ENCODE data around the gene AGK. TPM values are rescaled to one million over a fixed set of nuclear protein-coding genes. Genes with fewer than 3 reads are reported as not detected.
A peak's percentile ranks its signal among the peaks of the same experiment; 100 is the strongest.

The AGK gene, protein sequence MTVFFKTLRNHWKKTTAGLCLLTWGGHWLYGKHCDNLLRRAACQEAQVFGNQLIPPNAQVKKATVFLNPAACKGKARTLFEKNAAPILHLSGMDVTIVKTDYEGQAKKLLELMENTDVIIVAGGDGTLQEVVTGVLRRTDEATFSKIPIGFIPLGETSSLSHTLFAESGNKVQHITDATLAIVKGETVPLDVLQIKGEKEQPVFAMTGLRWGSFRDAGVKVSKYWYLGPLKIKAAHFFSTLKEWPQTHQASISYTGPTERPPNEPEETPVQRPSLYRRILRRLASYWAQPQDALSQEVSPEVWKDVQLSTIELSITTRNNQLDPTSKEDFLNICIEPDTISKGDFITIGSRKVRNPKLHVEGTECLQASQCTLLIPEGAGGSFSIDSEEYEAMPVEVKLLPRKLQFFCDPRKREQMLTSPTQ
- total RNA-seq, result 10 to 100 TPM; 30.4 to 40.6 TPM

DNA sequence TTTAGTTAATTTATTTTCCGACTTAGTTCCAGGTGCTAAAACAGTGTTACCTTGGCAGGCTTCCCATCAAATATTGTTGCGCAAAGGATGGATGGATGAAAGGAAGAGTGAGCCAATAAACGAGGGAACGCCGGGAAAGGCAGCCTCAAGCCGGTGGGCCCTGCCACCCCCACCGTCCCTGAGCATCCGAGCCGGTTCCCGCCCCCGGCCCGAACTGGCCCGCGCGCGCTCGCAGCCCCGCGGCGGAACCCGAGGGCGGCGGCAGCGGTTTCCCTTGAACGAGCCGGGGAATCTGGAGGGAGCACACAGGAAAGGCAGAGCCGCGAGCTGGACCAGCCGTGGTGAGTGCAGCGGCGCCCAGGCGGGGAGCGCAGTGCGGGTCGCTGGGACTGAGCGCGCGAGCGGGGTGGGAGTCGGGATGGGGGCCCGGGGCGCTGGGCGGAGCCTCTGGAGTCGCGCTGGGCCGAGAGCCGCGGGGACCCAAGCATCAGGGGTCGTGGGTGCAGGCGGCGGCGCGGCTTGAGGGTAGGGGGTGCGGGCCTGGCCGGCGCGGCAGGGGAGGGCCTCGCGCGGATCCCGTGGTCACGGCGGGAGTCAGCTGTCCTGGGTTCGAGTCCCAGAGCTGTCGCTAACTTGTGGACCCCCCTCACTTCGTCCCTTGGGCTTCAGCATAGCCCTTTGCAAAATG, at the start of gene AGK:
AGK (plus strand) TSS at position 317 of the 688 bp plus-strand sequence. CDS start 4,057 bp downstream, outside the sequence.
- Mint-ChIP-seq H3K9me3 (no peaks in the 10 kb centered on the region), H3K27ac (peak within 1 kb of the TSS; percentile 88 to 90), H3K36me3 (peaks cover 37 to 39% of the 10 kb centered on the region in 2 donors)
- DNase-seq (ENCODE audit: low spot score in 2 of 2) (peak; percentile 64 to 88), ATAC-seq (peak; percentile 91 to 93)

DNA sequence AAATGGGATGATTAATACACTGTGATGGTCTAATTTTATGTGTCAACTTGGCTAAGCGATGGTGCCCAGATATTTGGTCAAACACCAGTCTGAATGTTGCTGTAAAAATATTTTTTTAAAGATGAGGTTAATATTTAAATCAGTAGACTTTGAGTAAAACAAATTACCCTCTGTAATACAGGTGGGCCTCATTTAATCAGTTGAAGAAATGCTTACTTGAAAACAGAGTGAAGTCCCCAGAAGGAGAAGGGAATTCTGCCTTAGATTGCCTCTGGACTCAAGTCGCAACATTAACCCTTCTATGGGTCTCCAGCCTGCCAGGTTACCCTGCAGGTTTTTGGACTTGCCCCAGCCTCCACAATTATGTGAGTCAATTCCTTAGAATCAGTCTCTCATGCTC, 49.8 kb upstream of the AGK start:
- no peak overlapping the region for H3K27ac Mint-ChIP-seq
- H3K9me3 Mint-ChIP-seq, result no peaks in the 10 kb centered on the region
- H3K36me3 Mint-ChIP-seq, result no peaks in the 10 kb centered on the region
- DNase-seq (ENCODE audit: low spot score in 2 of 2), result no peak
- ATAC-seq, result no peak

DNA sequence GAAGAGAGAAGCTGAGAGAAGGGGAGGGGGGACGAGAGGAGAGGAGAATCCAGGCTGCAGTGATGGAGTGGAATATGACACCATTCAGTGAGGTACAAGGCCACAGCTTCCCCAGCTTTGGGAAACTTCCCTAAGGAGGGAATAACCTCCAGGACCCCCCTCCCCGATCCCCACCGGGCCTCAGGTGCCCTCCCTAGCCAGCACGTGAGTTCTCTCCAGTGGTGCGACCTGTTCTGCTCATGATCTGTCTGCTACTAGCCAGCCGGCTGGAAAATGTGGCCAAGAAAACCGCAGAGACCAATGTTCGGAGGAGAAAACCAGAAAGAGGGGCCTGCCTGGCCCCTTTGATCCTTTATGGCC, 39.9 kb upstream of the AGK start:
- no peak for DNase-seq (ENCODE audit: low spot score in 2 of 2)
- Mint-ChIP-seq H3K36me3 (peaks cover 0 to 15% of the 10 kb centered on the region in 2 donors), H3K9me3 (peaks cover 3 to 7% of the 10 kb centered on the region in 2 donors), H3K27ac (no peak overlapping the region)
- no peak for ATAC-seq

DNA sequence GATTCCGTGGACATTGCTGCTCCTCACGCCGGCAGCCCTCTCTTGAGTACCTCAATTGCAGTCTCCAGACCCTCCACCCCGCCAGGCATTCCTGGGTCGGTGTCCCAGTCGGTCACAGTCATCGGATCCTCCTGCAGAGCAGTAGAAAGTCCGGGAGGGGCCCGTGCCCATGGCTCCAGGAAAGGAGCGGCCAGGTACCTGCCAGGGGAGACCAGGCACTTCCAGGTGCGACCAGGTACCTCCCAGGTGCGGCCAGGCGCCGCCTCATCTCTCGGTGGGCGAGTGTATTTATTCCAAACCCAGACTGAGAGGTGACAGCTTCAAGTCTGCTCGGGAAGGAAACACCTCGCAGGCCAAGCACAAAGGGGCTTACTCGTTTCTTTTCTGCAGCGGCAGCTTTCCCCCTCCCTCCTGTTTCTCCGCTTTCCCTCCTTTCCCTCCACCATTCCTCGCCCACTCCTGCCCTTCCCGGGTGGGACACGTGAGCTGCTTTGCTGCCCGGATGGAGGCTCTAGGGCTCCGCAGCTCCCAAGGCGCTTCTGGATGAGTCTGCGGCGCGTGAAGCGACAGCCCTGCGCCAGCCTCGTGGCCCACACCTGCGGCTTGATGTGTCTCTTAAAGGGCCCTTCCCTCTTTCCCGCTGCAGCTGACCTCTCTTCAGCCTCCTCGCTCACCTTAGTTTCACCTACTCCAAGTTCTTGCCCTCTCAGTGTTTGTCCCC, 39.4 kb upstream of the AGK start:
- no peak for ATAC-seq
- no peak for DNase-seq (ENCODE audit: low spot score in 2 of 2)
- H3K9me3 Mint-ChIP-seq, result peaks cover 3 to 7% of the 10 kb centered on the region in 2 donors
- peaks cover 0 to 15% of the 10 kb centered on the region in 2 donors for H3K36me3 Mint-ChIP-seq
- no peak overlapping the region for H3K27ac Mint-ChIP-seq

DNA sequence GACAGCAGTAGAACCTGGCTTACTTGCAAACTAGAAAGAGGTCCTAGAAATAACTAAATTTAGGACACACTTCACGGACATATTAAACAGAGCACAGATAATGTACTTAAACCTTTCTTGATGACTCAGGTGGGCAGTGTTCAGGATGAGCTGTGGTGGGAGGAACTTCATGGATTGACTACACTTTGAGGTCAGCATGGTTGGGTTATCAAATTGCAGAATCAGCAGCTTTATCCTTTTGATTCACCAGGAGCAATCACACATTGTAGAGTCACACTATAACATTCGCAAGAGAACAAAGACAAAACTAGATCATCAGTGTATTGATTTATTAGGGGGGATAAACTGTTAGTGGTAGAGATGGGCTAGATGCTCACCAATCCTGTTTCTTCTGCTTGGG, 38.6 kb upstream of the AGK start:
- DNase-seq (ENCODE audit: low spot score in 2 of 2) (no peak), ATAC-seq (no peak)
- Mint-ChIP-seq H3K9me3 (peaks cover 3 to 7% of the 10 kb centered on the region in 2 donors), H3K27ac (no peak overlapping the region), H3K36me3 (peaks cover 0 to 15% of the 10 kb centered on the region in 2 donors)

DNA sequence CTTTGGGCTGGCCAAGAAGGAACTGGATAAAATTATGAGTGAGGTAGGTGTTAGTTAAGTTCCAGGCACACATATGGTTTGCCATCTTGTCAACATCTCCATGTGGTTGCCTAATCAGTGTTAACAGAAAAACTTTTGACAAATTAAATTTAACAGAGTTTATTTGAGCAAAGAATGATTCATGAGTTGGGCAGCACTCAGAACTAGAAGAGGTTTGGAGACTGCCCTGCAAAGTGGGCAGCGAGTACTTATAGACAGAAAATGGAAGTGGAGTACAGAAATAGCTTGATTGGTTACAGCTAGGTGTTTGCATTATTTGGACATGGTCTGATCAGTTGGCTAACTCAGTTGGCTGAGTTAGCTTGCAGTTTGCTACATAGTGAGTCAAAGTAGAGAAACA, 37.5 kb upstream of the AGK start:
- Mint-ChIP-seq H3K9me3 (peaks cover 3 to 7% of the 10 kb centered on the region in 2 donors), H3K27ac (no peak overlapping the region), H3K36me3 (peaks cover 0 to 13% of the 10 kb centered on the region in 2 donors)
- DNase-seq (ENCODE audit: low spot score in 2 of 2) (no peak), ATAC-seq (no peak)

DNA sequence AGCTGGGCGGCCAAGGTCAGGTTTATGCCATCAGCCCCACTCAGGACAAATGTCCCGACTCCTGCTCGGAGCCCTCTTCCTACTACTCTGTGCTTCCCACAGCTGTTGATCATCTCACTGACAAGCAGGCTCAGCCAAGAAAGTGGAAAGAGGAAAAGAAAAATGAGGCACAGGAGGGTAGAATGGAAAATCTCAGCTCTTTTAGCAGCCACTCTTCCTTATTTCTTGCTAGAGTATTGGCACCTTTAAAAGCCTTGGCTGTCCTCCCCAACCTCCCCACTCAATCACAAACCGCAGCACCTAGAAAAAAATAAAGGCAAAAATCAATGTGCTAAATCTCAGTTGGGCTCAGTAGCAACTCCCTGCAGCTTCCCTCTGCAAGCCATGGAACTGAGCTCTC, 35.3 kb upstream of the AGK start:
- DNase-seq (ENCODE audit: low spot score in 2 of 2), result no peak
- Mint-ChIP-seq H3K36me3 (peaks cover 0 to 5% of the 10 kb centered on the region in 2 donors), H3K27ac (no peak overlapping the region), H3K9me3 (peaks cover 3 to 5% of the 10 kb centered on the region in 2 donors)
- no peak for ATAC-seq

DNA sequence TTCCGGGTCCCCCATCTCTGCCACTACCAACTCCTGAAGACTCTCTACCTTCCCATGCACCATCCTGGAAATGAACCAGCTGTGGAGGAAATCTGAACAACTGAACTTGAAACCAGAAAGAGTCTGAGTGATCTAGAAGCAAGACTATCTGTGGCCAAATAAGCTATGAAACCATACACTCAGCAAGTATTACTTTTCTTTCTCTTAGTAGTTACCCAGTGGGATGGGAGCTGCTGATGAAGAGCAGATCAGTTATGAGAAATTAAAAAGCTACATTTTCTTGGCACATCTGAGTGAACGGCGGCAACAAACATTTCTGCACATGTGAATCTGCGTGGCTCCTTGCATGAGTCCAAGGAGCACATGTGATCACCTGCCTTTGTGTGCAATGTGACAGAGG, 31.6 kb upstream of the AGK start:
- H3K36me3 Mint-ChIP-seq, result no peaks in the 10 kb centered on the region
- H3K9me3 Mint-ChIP-seq, result no peaks in the 10 kb centered on the region
- H3K27ac Mint-ChIP-seq, result no peak overlapping the region
- DNase-seq (ENCODE audit: low spot score in 2 of 2) (no peak), ATAC-seq (peak in 1 of 2 donors; percentile 35)

DNA sequence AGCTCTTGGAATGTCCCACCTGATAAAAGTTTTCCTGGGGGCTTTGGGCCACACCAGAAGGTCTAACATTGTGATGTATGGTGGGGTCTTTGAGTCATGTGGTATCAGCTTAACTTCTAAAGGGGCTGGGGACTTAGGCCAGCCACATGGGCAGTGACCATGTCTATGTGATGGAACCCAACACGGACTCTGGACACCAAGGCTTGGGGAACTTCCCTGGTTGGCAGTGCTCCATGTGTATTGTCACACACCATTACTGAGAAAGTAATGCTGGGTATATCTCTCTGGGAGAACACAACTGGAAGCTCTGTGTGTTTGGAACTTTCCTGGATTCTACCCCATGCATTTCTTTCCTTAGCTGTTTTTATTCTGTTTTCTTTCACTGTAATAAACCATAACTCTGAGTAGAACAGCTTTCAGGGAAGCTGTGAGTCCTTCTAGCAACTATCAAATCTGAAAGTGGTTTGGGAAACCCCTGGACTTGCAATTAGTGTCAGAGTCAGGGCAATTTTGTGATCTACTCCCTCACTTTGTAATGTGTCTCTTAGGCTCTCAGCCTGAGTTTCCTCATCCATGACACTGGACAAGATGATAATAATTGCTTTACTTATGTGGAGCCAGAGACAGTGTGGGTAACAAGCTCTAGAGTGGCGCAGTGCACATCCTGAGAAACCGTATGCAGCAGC, 28.4 kb upstream of the AGK start:
- no peak for DNase-seq (ENCODE audit: low spot score in 2 of 2)
- no peak for ATAC-seq
- Mint-ChIP-seq H3K27ac (no peak overlapping the region), H3K36me3 (no peaks in the 10 kb centered on the region), H3K9me3 (no peaks in the 10 kb centered on the region)

DNA sequence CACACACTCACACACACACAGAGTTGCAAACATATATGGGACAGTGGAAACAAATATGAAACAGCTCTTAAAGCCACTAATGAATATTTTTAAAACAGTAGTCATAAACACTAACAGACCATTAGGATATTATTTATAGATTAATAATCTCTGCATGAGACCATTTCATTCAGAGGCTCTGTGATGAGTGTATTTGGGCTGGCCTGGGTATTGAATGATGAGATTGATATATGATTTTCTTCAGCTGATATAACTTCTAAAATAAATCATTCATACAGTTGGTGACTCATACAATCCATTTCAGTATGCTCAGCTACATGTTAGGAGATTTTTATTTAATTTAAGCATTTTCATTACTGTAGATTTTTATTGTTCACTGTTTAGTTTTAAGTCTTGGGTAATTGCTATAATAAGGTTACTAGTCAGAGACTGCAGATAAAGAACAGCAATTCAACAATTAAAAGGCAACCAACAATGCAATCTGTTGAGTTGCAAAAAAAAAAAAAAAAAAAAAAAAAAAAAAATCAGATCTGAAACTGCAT, 25.2 kb upstream of the AGK start:
- ATAC-seq, result no peak
- no peaks in the 10 kb centered on the region for H3K9me3 Mint-ChIP-seq
- H3K27ac Mint-ChIP-seq, result no peak overlapping the region
- DNase-seq (ENCODE audit: low spot score in 2 of 2), result no peak
- no peaks in the 10 kb centered on the region for H3K36me3 Mint-ChIP-seq

DNA sequence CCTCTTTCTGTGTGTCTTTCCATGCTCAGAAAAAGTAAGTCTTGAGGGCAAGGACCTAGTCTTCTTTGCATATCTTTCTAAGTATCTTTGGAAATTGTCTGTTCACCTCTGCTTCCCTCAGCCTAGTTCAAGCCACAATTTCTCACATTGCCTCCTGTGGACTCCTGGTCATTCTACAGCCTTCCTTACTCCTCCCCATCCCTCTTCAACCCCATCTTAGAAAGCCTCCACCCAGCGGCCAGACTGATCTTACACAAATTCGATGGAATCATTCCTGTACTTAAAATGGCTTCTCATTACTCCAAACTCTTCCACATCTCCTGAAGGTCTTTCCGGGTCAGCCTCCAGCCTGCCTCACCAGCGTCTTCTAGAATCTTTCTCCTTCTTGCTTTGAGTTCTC, 24.1 kb upstream of the AGK start:
- DNase-seq (ENCODE audit: low spot score in 2 of 2), result no peak
- no peaks in the 10 kb centered on the region for H3K9me3 Mint-ChIP-seq
- ATAC-seq, result no peak
- no peaks in the 10 kb centered on the region for H3K36me3 Mint-ChIP-seq
- no peak overlapping the region for H3K27ac Mint-ChIP-seq

DNA sequence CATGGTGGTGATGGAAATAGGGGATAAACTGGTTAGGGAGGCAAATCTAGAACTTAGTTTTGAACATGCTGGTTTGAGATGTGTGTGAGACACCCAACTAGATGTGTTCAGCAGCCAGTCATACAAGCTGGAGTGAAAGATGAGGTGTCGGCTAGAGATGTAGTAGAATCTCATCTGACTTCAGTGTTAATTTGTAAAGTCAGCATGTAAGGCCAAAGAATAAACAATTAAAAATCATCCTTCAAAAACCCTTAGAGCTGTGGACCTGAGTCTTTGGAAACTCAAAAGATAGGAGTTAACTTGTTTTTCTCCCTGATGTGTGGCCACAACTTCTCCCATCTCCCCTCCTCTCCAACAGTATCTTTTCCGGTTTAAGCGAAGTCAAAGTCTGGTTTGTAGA, 22.8 kb upstream of the AGK start:
- Mint-ChIP-seq H3K9me3 (no peaks in the 10 kb centered on the region), H3K27ac (no peak overlapping the region), H3K36me3 (no peaks in the 10 kb centered on the region)
- ATAC-seq, result no peak
- no peak for DNase-seq (ENCODE audit: low spot score in 2 of 2)

DNA sequence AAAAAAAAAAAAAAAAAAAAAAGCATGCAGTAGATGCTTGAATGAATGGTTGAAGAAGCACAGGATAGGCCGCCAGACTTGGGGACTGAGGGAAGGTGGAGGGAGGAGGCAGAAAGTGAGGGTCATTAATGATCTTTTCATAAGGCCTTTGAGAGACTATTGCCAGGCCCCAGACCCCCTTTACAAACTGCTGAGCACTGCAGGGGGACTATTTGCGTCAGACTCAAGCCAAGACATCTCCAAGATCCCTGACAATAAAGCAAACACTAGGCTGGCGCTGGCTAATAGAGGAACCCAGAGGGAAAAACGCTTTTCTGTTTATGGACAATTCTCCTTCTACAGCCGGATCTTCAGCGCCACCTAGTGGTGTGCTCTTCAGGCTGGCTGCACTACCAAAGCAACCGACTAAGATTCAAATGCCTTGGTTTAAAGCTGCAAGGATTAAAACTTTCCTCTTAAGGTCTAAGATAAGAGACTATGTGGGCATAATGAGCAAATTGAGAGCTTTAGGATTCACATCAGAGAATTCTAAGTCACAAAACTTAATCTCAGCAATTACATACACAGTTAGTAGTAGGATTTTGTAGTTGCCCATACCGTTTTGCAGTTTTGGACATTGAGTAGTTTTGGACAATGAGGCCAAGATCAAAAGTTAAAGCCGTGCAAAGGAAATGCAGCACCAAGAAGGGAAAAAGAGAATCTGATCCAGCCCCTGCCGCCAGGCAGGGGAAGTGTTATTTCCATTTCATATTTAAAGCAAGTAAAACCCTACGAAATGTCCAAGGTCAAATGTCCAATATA, 17.9 kb upstream of the AGK start:
- no peaks in the 10 kb centered on the region for H3K36me3 Mint-ChIP-seq
- peak; percentile 63 to 64 for ATAC-seq
- DNase-seq (ENCODE audit: low spot score in 2 of 2), result peak in 1 of 2 donors; percentile 58
- no peak overlapping the region for H3K27ac Mint-ChIP-seq
- H3K9me3 Mint-ChIP-seq, result no peaks in the 10 kb centered on the region

DNA sequence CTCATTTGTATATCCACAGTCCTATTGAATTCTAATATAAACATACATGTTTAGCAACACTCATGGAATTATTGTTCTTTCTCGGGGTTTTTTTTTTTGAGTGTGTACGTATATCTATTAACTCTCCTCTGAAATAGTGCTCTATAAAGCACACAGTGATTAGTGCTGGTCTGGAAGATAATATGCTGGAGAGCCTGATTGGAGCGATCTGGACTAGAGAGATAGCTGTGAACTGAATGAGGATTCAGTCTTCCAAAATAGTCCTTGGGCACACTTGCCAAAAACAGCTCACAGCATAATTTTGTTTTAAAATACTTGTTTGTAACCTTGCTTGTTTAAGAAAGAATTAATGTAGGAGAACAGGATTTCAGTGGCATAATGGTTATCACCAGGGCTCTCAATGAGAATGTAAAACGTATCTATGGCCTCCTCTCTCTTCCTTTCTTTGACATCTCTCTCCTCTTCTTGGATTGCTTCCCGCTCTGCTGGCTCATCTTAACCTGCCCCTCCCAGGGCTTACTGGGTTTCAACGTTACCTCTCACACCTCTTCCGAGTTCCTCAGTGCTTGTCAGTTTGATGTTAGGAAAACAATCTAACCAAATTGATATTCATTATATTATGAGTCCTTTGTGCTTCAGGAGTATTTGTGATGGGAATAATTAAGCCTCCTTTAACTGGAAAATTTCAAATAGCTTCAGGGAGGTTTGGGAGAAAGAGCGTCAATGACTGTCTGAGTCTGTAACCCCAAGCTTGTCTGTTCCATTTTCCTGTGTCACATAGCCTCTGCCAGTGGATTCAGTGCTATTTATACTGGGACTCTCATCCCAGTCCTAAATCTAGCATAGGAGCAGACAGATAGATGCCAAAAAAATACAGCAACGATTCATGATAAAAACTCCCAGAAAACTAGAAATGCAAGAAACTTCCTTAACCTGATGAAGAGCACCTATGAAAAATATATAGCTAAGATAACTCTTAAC, 16.2 kb upstream of the AGK start:
- DNase-seq (ENCODE audit: low spot score in 2 of 2) (no peak), ATAC-seq (no peak)
- Mint-ChIP-seq H3K36me3 (no peaks in the 10 kb centered on the region), H3K27ac (no peak overlapping the region), H3K9me3 (no peaks in the 10 kb centered on the region)

DNA sequence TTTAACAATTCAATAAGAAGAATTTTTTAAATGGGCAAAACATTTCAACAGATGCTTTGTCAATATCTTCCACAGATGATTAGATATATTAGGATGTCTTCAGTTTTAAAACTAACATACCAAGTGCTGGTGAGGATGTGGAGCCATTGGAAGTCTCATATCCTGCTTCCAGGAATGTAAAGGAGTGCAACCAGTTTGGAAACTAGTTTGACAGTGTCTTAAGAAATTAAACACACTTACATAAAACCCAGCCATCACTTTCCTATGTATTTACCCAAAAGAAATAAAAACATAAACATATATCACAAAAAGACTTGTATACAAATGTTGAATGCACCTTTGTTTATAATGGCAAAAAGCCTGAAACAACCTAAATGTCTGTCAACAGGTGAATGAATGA, 13.3 kb upstream of the AGK start:
- DNase-seq (ENCODE audit: low spot score in 2 of 2) (no peak), ATAC-seq (no peak)
- no peaks in the 10 kb centered on the region for H3K9me3 Mint-ChIP-seq
- no peaks in the 10 kb centered on the region for H3K36me3 Mint-ChIP-seq
- H3K27ac Mint-ChIP-seq, result no peak overlapping the region

Measured in activated naive CD4-positive, alpha-beta T cell treated with anti-CD3 and anti-CD28 coated beads, Interleukin-2, amount 50 U/mL, for 72 hours (primary cell).